Aorta (tissue), 5 donors: ENCODE results near the gene AHNAK2. TPM values are rescaled to one million over a fixed set of nuclear protein-coding genes. Genes with fewer than 3 reads are reported as not detected.

Source experiments
- ATAC-seq: fragments of 200-7000 bp; cut with Tn5 transposase; one replicate; pipeline ENCODE4 v1.9.1; 2022; ENCODE audit warnings: moderate library complexity; ENCODE audit not compliant: low FRiP score
- DNase-seq, 2 donors: peaks; one replicate each; pipeline ENCODE4 v3.0.0-alpha.2; 2020
- H3K27ac ChIP-seq, 2 donors: one replicate each; pipeline ENCODE4 v1.5.1; 2013; ENCODE audit warnings: low read length in 2 of 2, mild to moderate bottlenecking in 2 of 2, moderate library complexity in 2 of 2, control low read depth in 1 of 2, inconsistent platforms in 1 of 2, low read depth in 1 of 2
- H3K27me3 ChIP-seq, 2 donors: one replicate each; pipeline ENCODE4 v1.6.1; 2013; ENCODE audit warnings: control low read depth in 1 of 2, low read length in 1 of 2, mild to moderate bottlenecking in 1 of 2, moderate library complexity in 1 of 2; ENCODE audit not compliant: insufficient read depth in 2 of 2, control insufficient read depth in 1 of 2
- H3K36me3 ChIP-seq, 2 donors: one replicate each; pipeline ENCODE4 v1.6.1; 2013; ENCODE audit warnings: control low read depth in 1 of 2, low read length in 1 of 2, mild to moderate bottlenecking in 1 of 2; ENCODE audit not compliant: insufficient read depth in 2 of 2, control insufficient read depth in 1 of 2
- H3K4me1 ChIP-seq, 2 donors: one replicate each; pipeline ENCODE4 v1.6.1; 2013; ENCODE audit warnings: low read length in 2 of 2, control low read depth in 1 of 2, mild to moderate bottlenecking in 1 of 2, moderate library complexity in 1 of 2; ENCODE audit not compliant: insufficient read depth in 2 of 2, control insufficient read depth in 1 of 2
- H3K4me3 ChIP-seq, 2 donors: one replicate each; pipeline ENCODE4 v1.5.1; 2013; ENCODE audit warnings: low read length in 2 of 2, control low read depth in 1 of 2, mild to moderate bottlenecking in 1 of 2
- H3K9me3 ChIP-seq: one replicate; pipeline ENCODE4 v1.6.1; 2013; ENCODE audit warnings: mild to moderate bottlenecking, low read length; ENCODE audit not compliant: control insufficient read depth
- WGBS, 2 donors: extraction: QIAGEN DNeasy Blood & Tissue Kit; methylation state at CpG; one replicate each; pipeline ENCODE4 v1.1.7; 2013; 5-methylcytosine and 5-hydroxymethylcytosine counted together
- intact Hi-C, 2 donors: fragments of 100-400 bp; cut with DNase I; formaldehyde crosslinking; loops; one replicate each; pipeline versions ENCODE4 v1.14.2 to v1.15.0; 2022
- polyA plus RNA-seq, 2 donors: library from polyadenylated mRNA; stranded (reverse); fragments of 200-250 nt; gene quantifications; one replicate each; pipeline ENCODE4 v1.2.3, GENCODE V29; 2013
- total RNA-seq, 2 donors: library from RNA; stranded (reverse); fragmentation: NEBNext Ultra II Directional; extraction: Animal tissue kit (Norgen Biotek cat#: 25700); gene quantifications; one replicate each; pipeline ENCODE4 v1.2.1, GENCODE V29; 2021
- donor health status: healthy with polysubstance abuse.
- donor health status: Bipolar disorder and iron deficiency.
- donor health status: DM: no; HTN: no; CAD: no.
- donor health status: DM: no; HTN: no; CAD: no.
- donor health status: DM: yes; HTN: yes; CAD: no.

AHNAK2 gene
- total and polyA plus RNA-seq, 4 donors = 4.6 to 61.3 (median 18.0) TPM

GRCh38 chr14:104967386-104968152 is 10.6 kb downstream of the AHNAK2 start:
- ATAC-seq = peak; percentile 67
- Histone ChIP-seq H3K4me1 (no peaks in the 10 kb centered on the region), H3K9me3 (no peaks in the 10 kb centered on the region), H3K27me3 (no peaks in the 10 kb centered on the region), H3K4me3 (no peak overlapping the region), H3K27ac (peak overlapping the region in 1 of 2 donors; percentile 15), H3K36me3 (no peaks in the 10 kb centered on the region)
- WGBS, 2 donors = 2% methylated on average over 28 to 36 of the region's 36 CpGs
- DNase-seq = peak; percentile 82 to 85
- intact Hi-C loops = loop anchor here (2.0 to 5.0 kb wide), 3 partner anchors 31 to 70 kb away; no protein-coding TSS in a partner anchor

- WGBS, 2 donors = 48 to 53% methylated on average over 8 of the region's 8 CpGs
- Histone ChIP-seq H3K36me3 (no peaks in the 10 kb centered on the region), H3K27me3 (no peaks in the 10 kb centered on the region), H3K4me3 (no peak overlapping the region), H3K9me3 (no peaks in the 10 kb centered on the region), H3K4me1 (no peaks in the 10 kb centered on the region), H3K27ac (no peak overlapping the region)
- intact Hi-C loops = loop anchor here (2.0 to 5.0 kb wide), 3 partner anchors 30 to 70 kb away; no protein-coding TSS in a partner anchor
- DNase-seq (no peak), ATAC-seq (peak; percentile 0)
These were observed 11.2 kb downstream of the AHNAK2 start for GRCh38 chr14:104966981-104967385.

GRCh38 chr14:104966261-104966865 is 11.8 kb downstream of the AHNAK2 start:
- H3K4me1 ChIP-seq = no peaks in the 10 kb centered on the region
- ATAC-seq = no peak
- no peak overlapping the region for H3K4me3 ChIP-seq
- no peaks in the 10 kb centered on the region for H3K9me3 ChIP-seq
- intact Hi-C loops = loop anchor here (2.0 to 5.0 kb wide), 3 partner anchors 30 to 69 kb away; no protein-coding TSS in a partner anchor
- no peaks in the 10 kb centered on the region for H3K27me3 ChIP-seq
- WGBS, 2 donors = 88 to 90% methylated on average over 9 of the region's 9 CpGs
- no peaks in the 10 kb centered on the region for H3K36me3 ChIP-seq
- no peak overlapping the region for H3K27ac ChIP-seq
- DNase-seq = no peak

GRCh38 chr14:104965561-104966231 is 12.5 kb downstream of the AHNAK2 start:
- intact Hi-C loops = loop anchor here (2.0 to 5.0 kb wide), 3 partner anchors 29 to 68 kb away; no protein-coding TSS in a partner anchor
- no peaks in the 10 kb centered on the region for H3K9me3 ChIP-seq
- 83 to 89% methylated on average over 13 of the region's 13 CpGs for WGBS, 2 donors
- H3K27me3 ChIP-seq = no peaks in the 10 kb centered on the region
- H3K27ac ChIP-seq = no peak overlapping the region
- H3K36me3 ChIP-seq = no peaks in the 10 kb centered on the region
- ATAC-seq (no peak), DNase-seq (peak in 1 of 2 donors; percentile 72)
- no peaks in the 10 kb centered on the region for H3K4me1 ChIP-seq
- no peak overlapping the region for H3K4me3 ChIP-seq

GRCh38 chr14:104964546-104964945 is 13.6 kb downstream of the AHNAK2 start:
- no peak overlapping the region for H3K27ac ChIP-seq
- DNase-seq = no peak
- H3K36me3 ChIP-seq = no peaks in the 10 kb centered on the region
- ATAC-seq = no peak
- no peaks in the 10 kb centered on the region for H3K4me1 ChIP-seq
- H3K9me3 ChIP-seq = no peaks in the 10 kb centered on the region
- H3K27me3 ChIP-seq = no peaks in the 10 kb centered on the region
- no peak overlapping the region for H3K4me3 ChIP-seq
- 89 to 92% methylated on average over 7 of the region's 7 CpGs for WGBS, 2 donors
- intact Hi-C loops = no loop called here

GRCh38 chr14:104957146-104958113 is 20.7 kb downstream of the AHNAK2 start:
- intact Hi-C loops = no loop called here
- no peak for ATAC-seq
- 77% methylated on average over 25 of the region's 25 CpGs for WGBS, 2 donors
- H3K27ac ChIP-seq = no peak overlapping the region
- H3K9me3 ChIP-seq = no peaks in the 10 kb centered on the region
- no peaks in the 10 kb centered on the region for H3K27me3 ChIP-seq
- no peak overlapping the region for H3K4me3 ChIP-seq
- DNase-seq = no peak
- no peaks in the 10 kb centered on the region for H3K36me3 ChIP-seq
- no peaks in the 10 kb centered on the region for H3K4me1 ChIP-seq

- H3K4me3 ChIP-seq = no peak overlapping the region
- ATAC-seq (no peak), DNase-seq (peak in 1 of 2 donors; percentile 30)
- H3K27ac ChIP-seq = no peak overlapping the region
- no peaks in the 10 kb centered on the region for H3K9me3 ChIP-seq
- WGBS, 2 donors = 83 to 84% methylated on average over 14 of the region's 14 CpGs
- H3K4me1 ChIP-seq = no peaks in the 10 kb centered on the region
- no peaks in the 10 kb centered on the region for H3K36me3 ChIP-seq
- no peaks in the 10 kb centered on the region for H3K27me3 ChIP-seq
- intact Hi-C loops = no loop called here
These were observed 21.8 kb downstream of the AHNAK2 start for GRCh38 chr14:104956290-104956890.

GRCh38 chr14:104955396-104955770 is 22.8 kb downstream of the AHNAK2 start:
- H3K4me3 ChIP-seq = no peak overlapping the region
- intact Hi-C loops = no loop called here
- 95 to 100% methylated on average over 3 of the region's 3 CpGs for WGBS, 2 donors
- DNase-seq (peak in 1 of 2 donors; percentile 34), ATAC-seq (no peak)
- no peaks in the 10 kb centered on the region for H3K4me1 ChIP-seq
- H3K27me3 ChIP-seq = no peaks in the 10 kb centered on the region
- H3K9me3 ChIP-seq = no peaks in the 10 kb centered on the region
- H3K27ac ChIP-seq = no peak overlapping the region
- no peaks in the 10 kb centered on the region for H3K36me3 ChIP-seq
